ENCODE measurements around the gene WWC1. TPM values are rescaled to one million over a fixed set of nuclear protein-coding genes. Genes with fewer than 3 reads are reported as not detected.

The WWC1 gene
- 10 to 100 TPM; 45.3 to 52.6 TPM for total RNA-seq

DNA sequence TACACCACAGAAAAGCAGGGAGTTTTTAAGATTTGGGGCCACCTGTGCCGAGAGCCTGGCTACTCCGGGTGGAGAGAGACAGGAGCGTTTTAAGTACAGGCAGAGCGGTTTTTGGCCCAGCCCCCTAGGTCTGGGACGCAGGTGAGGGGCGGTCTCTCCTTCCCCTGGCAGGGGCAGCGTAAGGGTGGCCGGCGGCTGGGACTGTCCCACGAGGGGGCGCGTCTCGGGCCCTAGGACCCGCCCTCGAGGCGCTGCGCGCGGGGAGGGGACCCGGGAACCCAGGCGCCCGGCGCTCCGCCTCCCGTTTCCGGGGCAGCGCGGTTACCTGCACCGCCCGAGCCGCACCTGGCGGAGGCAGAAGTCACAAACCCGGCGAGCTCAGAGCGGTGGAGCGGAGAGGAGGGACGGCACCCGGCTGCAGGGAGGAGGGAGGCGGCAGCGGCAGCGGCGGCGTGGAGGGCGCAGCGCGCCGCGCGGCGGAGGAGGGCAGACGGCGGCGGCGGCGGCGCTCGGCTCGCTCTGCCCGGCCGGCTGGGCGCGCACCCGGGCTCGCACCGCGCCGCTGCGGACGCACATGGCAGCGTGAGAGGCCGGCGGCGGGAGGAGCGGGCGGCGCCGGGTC is at the start of gene WWC1:
TSS of gene WWC1 (plus strand) at position 304 of the 622 bp plus-strand sequence. CDS start 508 bp downstream, outside the sequence.
- Histone ChIP-seq H3K4me1 (replicated peaks) (no peaks in the 10 kb centered on the region), H3K27ac (peak within 1 kb of the TSS; percentile 84 to 90), H3K9me3 (no peaks in the 10 kb centered on the region), H3K4me3 (peak within 1 kb of the TSS; percentile 50 to 68), H3K27me3 (replicated peaks; ENCODE audit: insufficient read depth) (no peaks in the 10 kb centered on the region), H3K36me3 (no peaks in the 10 kb centered on the region)
- TF ChIP-seq CTCF (IDR thresholded peaks at IDR 0.05) (peak in 3 of 4 experiments; percentile 51 to 71 (median 56)), POLR2AphosphoS5 (IDR thresholded peaks at IDR 0.05) (peak; percentile 85), POLR2A (IDR thresholded peaks at IDR 0.05) (peak; percentile 86)
- intact Hi-C loops (cut with DNase I): no loop called here
- WGBS: 1% methylated on average over 39 of the region's 77 CpGs
- DNase-seq (ENCODE audit: low spot score): peak; percentile 90

- H3K9me3 ChIP-seq: no peaks in the 10 kb centered on the region
- TF ChIP-seq CTCF (IDR thresholded peaks at IDR 0.05): no peak
- no peak for TF ChIP-seq POLR2A (IDR thresholded peaks at IDR 0.05)
- TF ChIP-seq POLR2AphosphoS5 (IDR thresholded peaks at IDR 0.05): no peak
- no peaks in the 10 kb centered on the region for H3K27me3 ChIP-seq (replicated peaks; ENCODE audit: insufficient read depth)
- WGBS: 94% methylated on average over 13 of the region's 13 CpGs
- no peak for DNase-seq (ENCODE audit: low spot score)
- H3K4me1 ChIP-seq (replicated peaks): no peaks in the 10 kb centered on the region
- H3K36me3 ChIP-seq: no peaks in the 10 kb centered on the region
- H3K4me3 ChIP-seq: no peak overlapping the region
- intact Hi-C loops (cut with DNase I): no loop called here
- no peak overlapping the region for H3K27ac ChIP-seq
Measured at GRCh38 chr5:168244838-168245559, 46.4 kb upstream of the WWC1 start.

- TF ChIP-seq POLR2AphosphoS5 (IDR thresholded peaks at IDR 0.05) (no peak), POLR2A (IDR thresholded peaks at IDR 0.05) (no peak), CTCF (IDR thresholded peaks at IDR 0.05) (no peak)
- Histone ChIP-seq H3K9me3 (no peaks in the 10 kb centered on the region), H3K36me3 (no peaks in the 10 kb centered on the region), H3K4me3 (no peak overlapping the region), H3K4me1 (replicated peaks) (no peaks in the 10 kb centered on the region), H3K27me3 (replicated peaks; ENCODE audit: insufficient read depth) (no peaks in the 10 kb centered on the region), H3K27ac (no peak overlapping the region)
- intact Hi-C loops (cut with DNase I): no loop called here
- no peak for DNase-seq (ENCODE audit: low spot score)
Measured at GRCh38 chr5:168249923-168250322, 41.5 kb upstream of the WWC1 start.

GRCh38 chr5:168251259-168251658 is 40.2 kb upstream of the WWC1 start:
- no peak for DNase-seq (ENCODE audit: low spot score)
- H3K27me3 ChIP-seq (replicated peaks; ENCODE audit: insufficient read depth): no peaks in the 10 kb centered on the region
- H3K27ac ChIP-seq: no peak overlapping the region
- TF ChIP-seq POLR2A (IDR thresholded peaks at IDR 0.05) (no peak), CTCF (IDR thresholded peaks at IDR 0.05) (no peak), POLR2AphosphoS5 (IDR thresholded peaks at IDR 0.05) (no peak)
- no peaks in the 10 kb centered on the region for H3K36me3 ChIP-seq
- no peak overlapping the region for H3K4me3 ChIP-seq
- intact Hi-C loops (cut with DNase I): no loop called here
- WGBS: 32% methylated on average over 7 of the region's 7 CpGs
- H3K4me1 ChIP-seq (replicated peaks): no peaks in the 10 kb centered on the region
- no peaks in the 10 kb centered on the region for H3K9me3 ChIP-seq
